Liver (tissue), 3 donors: ENCODE data around the gene CAPG.

Source experiments
- CTCF ChIP-seq: fragments of 150-350 bp; IDR thresholded peaks from 2 replicates; pipeline ENCODE4 v1.5.1; 2017; ENCODE audit warnings: improper control_type of control experiment, low read depth, low read length; ENCODE audit not compliant: missing input control
- EGR1 ChIP-seq, 2 donors: IDR thresholded peaks; 2 replicates each; pipeline ENCODE4 v1.6.1; 2016 to 2018; ENCODE audit warnings: antibody characterized with exemption in 2 of 2, low read depth in 2 of 2
- FOXA1 ChIP-seq: IDR thresholded peaks from 2 replicates; pipeline ENCODE4 v1.6.1; 2016; ENCODE audit warnings: antibody characterized with exemption
- GABPA ChIP-seq, 2 donors: IDR thresholded peaks in 1 of 2; conservative IDR thresholded peaks in 1 of 2; 2 replicates each; pipeline ENCODE4 v1.6.1; 2016; ENCODE audit warnings: antibody characterized with exemption in 2 of 2, mild to moderate bottlenecking in 1 of 2, moderate library complexity in 1 of 2
- HNF4A ChIP-seq, 2 donors: conservative IDR thresholded peaks; 2 replicates each; pipeline ENCODE4 v1.6.1; 2016; ENCODE audit warnings: antibody characterized with exemption in 2 of 2, mild to moderate bottlenecking in 2 of 2
- JUND ChIP-seq, 2 donors: IDR thresholded peaks; 2 replicates each; pipeline ENCODE4 v1.6.1; 2016; ENCODE audit warnings: antibody characterized with exemption in 2 of 2
- MAX ChIP-seq: IDR thresholded peaks from 2 replicates; pipeline ENCODE4 v1.6.1; 2016; ENCODE audit warnings: antibody characterized with exemption
- RAD21 ChIP-seq, 2 donors: IDR thresholded peaks; 2 replicates each; pipeline ENCODE4 v1.6.1; 2016; ENCODE audit warnings: antibody characterized with exemption in 2 of 2, mild to moderate bottlenecking in 2 of 2
- REST ChIP-seq: IDR thresholded peaks from 2 replicates; pipeline ENCODE4 v1.6.1; 2016; ENCODE audit warnings: antibody characterized with exemption, mild to moderate bottlenecking
- SP1 ChIP-seq: IDR thresholded peaks from 2 replicates; pipeline ENCODE4 v1.6.1; 2018; ENCODE audit warnings: antibody characterized with exemption, mild to moderate bottlenecking
- TAF1 ChIP-seq: conservative IDR thresholded peaks from 2 replicates; pipeline ENCODE4 v1.6.1; 2016; ENCODE audit warnings: antibody characterized with exemption, mild to moderate bottlenecking
- YY1 ChIP-seq: IDR thresholded peaks from 2 replicates; pipeline ENCODE4 v1.6.1; 2016; ENCODE audit warnings: antibody characterized with exemption, mild to moderate bottlenecking
- ZBTB33 ChIP-seq: IDR thresholded peaks from 2 replicates; pipeline ENCODE4 v1.6.1; 2016; ENCODE audit warnings: antibody characterized with exemption
- donor health status: healthy.
- donor health status: healthy.

- peak; percentile 100 for TF ChIP-seq TAF1
- TF ChIP-seq CTCF = no peak
- TF ChIP-seq YY1 = peak; percentile 85
- peak in 1 of 2 donors; percentile 69 for TF ChIP-seq GABPA (IDR thresholded peaks at IDR 0.05 in 1 of 2, conservative IDR thresholded peaks at IDR 0.05 in 1 of 2)
- TF ChIP-seq EGR1 (IDR thresholded peaks at IDR 0.05; ENCODE audit: low read depth in 2 of 2) = peak in 1 of 2 donors; percentile 58
- peak; percentile 50 to 64 for TF ChIP-seq RAD21 (IDR thresholded peaks at IDR 0.05)
- peak; percentile 97 for TF ChIP-seq ZBTB33
- TF ChIP-seq HNF4A (conservative IDR thresholded peaks at IDR 0.05) = no peak
- peak; percentile 96 for TF ChIP-seq REST
- TF ChIP-seq MAX = peak; percentile 11
- peak; percentile 72 for TF ChIP-seq FOXA1
- TF ChIP-seq JUND (IDR thresholded peaks at IDR 0.05) = peak; percentile 34 to 41
- peak; percentile 88 for TF ChIP-seq SP1
These were observed 55.7 kb downstream of the CAPG start, which contains the start of the genes ELMOD3 and RETSAT for GRCh38 chr2:85354286-85355072.
